Neuronal stem cell (in vitro differentiated cells): ENCODE results near the gene SYTL2.

Experiments
- DNase-seq: peaks from one replicate; pipeline ENCODE4 v3.0.0-alpha.2; 2013; ENCODE audit warnings: low spot score
- H2AFZ ChIP-seq: one replicate; pipeline ENCODE4 v1.6.1; 2013; ENCODE audit warnings: mild to moderate bottlenecking, low read length, inconsistent platforms
- H2AK5ac ChIP-seq: 2 replicates; pipeline ENCODE4 v1.6.1; 2013; ENCODE audit warnings: low read depth, mild to moderate bottlenecking, inconsistent platforms, low read length, moderate library complexity, mixed read lengths
- H2BK120ac ChIP-seq: 2 replicates; pipeline ENCODE4 v1.6.1; 2013; ENCODE audit warnings: low read depth, mild to moderate bottlenecking, inconsistent platforms, low read length, moderate library complexity, mixed read lengths
- H2BK12ac ChIP-seq: one replicate; pipeline ENCODE4 v1.6.1; 2013; ENCODE audit warnings: low read length, inconsistent platforms
- H2BK15ac ChIP-seq: 2 replicates; pipeline ENCODE4 v1.6.1; 2013; ENCODE audit warnings: mild to moderate bottlenecking, low read length, inconsistent platforms, mixed read lengths
- H2BK5ac ChIP-seq: one replicate; pipeline ENCODE4 v1.6.1; 2013; ENCODE audit warnings: inconsistent platforms, mild to moderate bottlenecking, low read length, moderate library complexity
- H3K14ac ChIP-seq: one replicate; pipeline ENCODE4 v1.6.1; 2013; ENCODE audit warnings: low read length, inconsistent platforms
- H3K18ac ChIP-seq: 2 replicates; pipeline ENCODE4 v1.6.1; 2013; ENCODE audit warnings: low read length, inconsistent platforms
- H3K23ac ChIP-seq: 2 replicates; pipeline ENCODE4 v1.6.1; 2013; ENCODE audit warnings: low read depth, mild to moderate bottlenecking, mixed read lengths, low read length, inconsistent platforms; ENCODE audit not compliant: poor library complexity
- H3K27ac ChIP-seq: replicated peaks from 3 replicates; pipeline ENCODE4 v1.5.1; 2013; ENCODE audit warnings: low read length, inconsistent platforms
- H3K27me3 ChIP-seq, 3 experiments: 2 replicates each; pipeline ENCODE4 v1.6.1; 2013; ENCODE audit warnings: low read length in 3 of 3, mild to moderate bottlenecking in 2 of 3, inconsistent platforms in 1 of 3, low read depth in 1 of 3, mixed read lengths in 1 of 3, moderate library complexity in 1 of 3; ENCODE audit not compliant: control insufficient read depth in 3 of 3, insufficient read depth in 3 of 3
- H3K36me3 ChIP-seq, 2 donors: replicated peaks in 1 of 2; 2 replicates each; pipeline ENCODE4 v1.6.1; 2013; ENCODE audit warnings: low read length in 2 of 2; ENCODE audit not compliant: control insufficient read depth in 2 of 2, insufficient read depth in 2 of 2
- H3K4ac ChIP-seq: 2 replicates; pipeline ENCODE4 v1.6.1; 2013; ENCODE audit warnings: inconsistent platforms, mild to moderate bottlenecking, low read length, moderate library complexity
- H3K4me1 ChIP-seq, 2 donors: 1 replicate in 1 of 2; 2 replicates in 1 of 2; pipeline ENCODE4 v1.6.1; 2013; ENCODE audit warnings: low read length in 2 of 2, low read depth in 1 of 2; ENCODE audit not compliant: control insufficient read depth in 2 of 2, insufficient read depth in 1 of 2
- H3K4me2 ChIP-seq: one replicate; pipeline ENCODE4 v1.6.1; 2013; ENCODE audit warnings: mild to moderate bottlenecking, low read length, inconsistent platforms; ENCODE audit not compliant: insufficient read depth, poor library complexity, severe bottlenecking
- H3K4me3 ChIP-seq, 2 donors: 2 replicates each; pipeline ENCODE4 v1.5.1; 2013; ENCODE audit warnings: low read length in 2 of 2, mild to moderate bottlenecking in 2 of 2, inconsistent platforms in 1 of 2, moderate library complexity in 1 of 2
- H3K79me1 ChIP-seq: one replicate; pipeline ENCODE4 v1.6.1; 2013; ENCODE audit warnings: low read depth, mild to moderate bottlenecking, inconsistent platforms, low read length, moderate library complexity
- H3K9ac ChIP-seq: one replicate; pipeline ENCODE4 v1.6.1; 2013; ENCODE audit warnings: mild to moderate bottlenecking, low read depth, low read length, inconsistent platforms; ENCODE audit not compliant: poor library complexity
- H3K9me3 ChIP-seq, 2 donors: replicated peaks in 1 of 2; 2 replicates each; pipeline versions ENCODE3 to v1.6.1; 2013; ENCODE audit warnings: low read length in 2 of 2, mild to moderate bottlenecking in 2 of 2, inconsistent platforms in 1 of 2, low read depth in 1 of 2, mixed read lengths in 1 of 2, moderate library complexity in 1 of 2; ENCODE audit not compliant: control insufficient read depth in 2 of 2, insufficient read depth in 1 of 2
- H4K8ac ChIP-seq: one replicate; pipeline ENCODE4 v1.6.1; 2013; ENCODE audit warnings: low read depth, mild to moderate bottlenecking, inconsistent platforms, low read length, moderate library complexity
- H4K91ac ChIP-seq: one replicate; pipeline ENCODE4 v1.6.1; 2013; ENCODE audit warnings: low read length, low read depth, mild to moderate bottlenecking, inconsistent platforms; ENCODE audit not compliant: poor library complexity
- WGBS, 2 donors: extraction: QIAGEN DNeasy Blood & Tissue Kit; methylation state at CpG; one replicate each; pipeline ENCODE4 v1.1.7; 2013; ENCODE audit warnings: missing lambda C conversion rate in 2 of 2, mixed read lengths in 1 of 2; ENCODE audit not compliant: insufficient read length in 2 of 2, insufficient replicate concordance in 1 of 2; ENCODE audit errors: extremely low coverage in 2 of 2; 5-methylcytosine and 5-hydroxymethylcytosine counted together

Gene SYTL2

GRCh38 chr11:85664615-85665481 lies 146.1 kb downstream of the SYTL2 start, which contains the start of gene CREBZF:
CREBZF (minus strand) TSS chr11:85665129; CDS start chr11:85664875, 254 bp downstream.
- Histone ChIP-seq H3K4me1 (peaks cover 0 to 8% of the 10 kb centered on the region in 2 donors), H3K36me3 (peaks cover 2 to 39% of the 10 kb centered on the region in 2 donors), H2BK12ac (peak within 1 kb of the TSS; percentile 22), H3K14ac (peak within 1 kb of the TSS; percentile 96), H3K4me3 (peak within 1 kb of the TSS; percentile 84 to 97), H2AK5ac (peak within 1 kb of the TSS; percentile 91), H3K27me3 (no peaks in the 10 kb centered on the region), H3K18ac (peak within 1 kb of the TSS; percentile 98), H2BK120ac (no peak within 1 kb of the TSS), H3K9ac (peak within 1 kb of the TSS; percentile 98), H2BK15ac (peak within 1 kb of the TSS; percentile 64), H3K4ac (no peak within 1 kb of the TSS), H4K91ac (no peak within 1 kb of the TSS), H2BK5ac (peak within 1 kb of the TSS; percentile 96), H3K4me2 (peak within 1 kb of the TSS; percentile 53), H3K27ac (peak within 1 kb of the TSS; percentile 92), H3K23ac (peak within 1 kb of the TSS; percentile 97), H2AFZ (peak within 1 kb of the TSS; percentile 87), H3K9me3 (no peaks in the 10 kb centered on the region), H3K79me1 (no peaks in the 10 kb centered on the region), H4K8ac (no peak within 1 kb of the TSS)
- WGBS, 2 donors, result no CpG with 5 or more reads among the region's 67 CpGs
- peak; percentile 88 for DNase-seq

- Histone ChIP-seq H3K18ac (peak overlapping the region; percentile 98), H2BK5ac (peak overlapping the region; percentile 96), H2BK12ac (peak overlapping the region; percentile 22), H3K9me3 (no peaks in the 10 kb centered on the region), H2AFZ (peak overlapping the region; percentile 87), H3K27me3 (no peaks in the 10 kb centered on the region), H2BK15ac (peak overlapping the region; percentile 64), H3K27ac (peak overlapping the region; percentile 92), H2AK5ac (peak overlapping the region; percentile 91), H3K4ac (no peak overlapping the region), H4K8ac (no peak overlapping the region), H3K36me3 (peaks cover 3 to 48% of the 10 kb centered on the region in 2 donors), H3K4me3 (peak overlapping the region; percentile 84 to 97), H4K91ac (no peak overlapping the region), H3K4me2 (peak overlapping the region; percentile 53), H2BK120ac (no peak overlapping the region), H3K14ac (peak overlapping the region; percentile 96), H3K9ac (peak overlapping the region; percentile 98), H3K4me1 (peaks cover 0 to 10% of the 10 kb centered on the region in 2 donors), H3K23ac (peak overlapping the region; percentile 97), H3K79me1 (no peaks in the 10 kb centered on the region)
- peak; percentile 69 for DNase-seq
- no CpG with 5 or more reads among the region's 73 CpGs for WGBS, 2 donors
Observed at GRCh38 chr11:85663753-85664614, 147.0 kb downstream of the SYTL2 start.

GRCh38 chr11:85663080-85663752 lies 147.7 kb downstream of the SYTL2 start:
- Histone ChIP-seq H3K36me3 (peaks cover 3 to 55% of the 10 kb centered on the region in 2 donors), H2BK5ac (no peak overlapping the region), H2BK12ac (no peak overlapping the region), H4K91ac (no peak overlapping the region), H3K4me3 (peak overlapping the region; percentile 84 to 97), H3K4ac (no peak overlapping the region), H2BK120ac (no peak overlapping the region), H3K79me1 (no peaks in the 10 kb centered on the region), H3K4me2 (peak overlapping the region; percentile 53), H3K27ac (no peak overlapping the region), H3K9ac (no peak overlapping the region), H3K4me1 (peaks cover 0 to 10% of the 10 kb centered on the region in 2 donors), H2AK5ac (no peak overlapping the region), H3K23ac (no peak overlapping the region), H3K9me3 (no peaks in the 10 kb centered on the region), H3K18ac (no peak overlapping the region), H3K14ac (no peak overlapping the region), H3K27me3 (no peaks in the 10 kb centered on the region), H2AFZ (no peak overlapping the region), H4K8ac (no peak overlapping the region), H2BK15ac (no peak overlapping the region)
- no peak for DNase-seq
- no CpG with 5 or more reads among the region's 10 CpGs for WGBS, 2 donors
